ENCODE measurements around the gene CLIC1.

The CLIC1 gene

DNA sequence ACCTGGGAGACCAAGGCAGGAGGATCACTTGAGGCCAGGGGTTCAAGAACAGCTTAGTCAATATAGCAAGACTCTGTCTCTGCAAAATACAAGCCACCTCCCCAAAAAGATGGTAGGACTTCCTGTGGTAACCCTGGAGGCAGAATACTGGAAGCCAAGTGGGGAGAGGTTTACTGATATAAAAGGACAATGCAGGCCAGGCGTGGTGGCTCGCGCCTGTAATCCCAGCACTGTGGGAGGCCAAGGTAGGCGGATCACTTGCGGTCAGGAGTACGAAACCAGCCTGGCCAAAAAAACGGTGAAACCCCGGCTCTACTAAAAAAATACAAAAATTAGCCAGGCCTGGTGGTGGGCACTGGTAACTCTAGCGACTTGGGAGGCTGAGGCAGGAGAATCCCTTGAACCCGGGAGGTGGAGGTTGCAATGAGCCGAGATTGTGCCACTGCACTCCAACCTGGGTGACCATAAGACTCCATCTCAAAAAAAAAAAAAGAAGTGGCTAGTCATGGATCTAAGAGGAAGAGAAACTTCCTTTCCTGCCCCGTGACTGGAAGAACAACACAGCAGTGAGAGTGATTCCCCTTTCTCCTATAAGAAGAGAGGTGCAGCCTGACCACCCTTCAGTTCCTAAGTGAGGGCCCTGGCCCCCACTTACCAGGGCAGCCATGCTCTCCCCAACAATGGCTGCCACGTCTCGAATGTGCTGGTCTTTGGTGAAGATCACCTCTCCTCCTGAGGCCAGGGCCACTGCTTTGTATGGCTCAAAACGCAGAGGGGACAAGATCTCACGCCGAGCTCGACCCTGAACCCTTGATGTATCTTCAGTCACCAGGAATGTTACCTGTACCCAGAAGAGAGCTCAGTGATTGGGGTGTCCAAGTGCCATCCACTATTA, 32.3 kb upstream of the CLIC1 start:
- no peak for DNase-seq

DNA sequence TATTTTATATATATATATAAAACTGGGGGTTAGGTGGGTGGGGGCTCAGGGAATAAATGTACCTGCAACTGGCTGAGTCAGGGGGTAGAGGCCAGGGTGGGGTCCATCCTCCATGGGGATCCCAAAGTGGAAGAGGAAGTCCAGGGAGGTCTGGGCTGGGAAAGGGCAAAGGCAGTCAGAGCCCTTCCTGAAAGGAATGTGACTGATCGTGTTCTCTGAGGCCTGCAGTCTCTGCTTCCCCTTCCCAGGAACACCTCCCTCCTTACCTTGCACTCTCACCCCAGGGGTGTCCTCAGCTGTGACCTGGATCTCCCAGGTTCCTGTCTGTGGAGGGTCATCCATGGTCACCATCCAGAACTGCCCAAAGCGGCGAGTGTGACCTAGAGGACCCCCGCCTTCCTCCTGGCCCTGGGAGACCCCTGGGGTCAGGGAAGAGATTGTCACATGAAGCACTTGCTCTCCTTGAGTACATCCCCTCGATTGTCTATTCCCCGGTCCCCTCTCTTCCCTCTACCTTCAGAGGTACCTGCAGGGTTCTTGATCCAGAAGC, 30.8 kb upstream of the CLIC1 start:
- DNase-seq, result no peak

DNA sequence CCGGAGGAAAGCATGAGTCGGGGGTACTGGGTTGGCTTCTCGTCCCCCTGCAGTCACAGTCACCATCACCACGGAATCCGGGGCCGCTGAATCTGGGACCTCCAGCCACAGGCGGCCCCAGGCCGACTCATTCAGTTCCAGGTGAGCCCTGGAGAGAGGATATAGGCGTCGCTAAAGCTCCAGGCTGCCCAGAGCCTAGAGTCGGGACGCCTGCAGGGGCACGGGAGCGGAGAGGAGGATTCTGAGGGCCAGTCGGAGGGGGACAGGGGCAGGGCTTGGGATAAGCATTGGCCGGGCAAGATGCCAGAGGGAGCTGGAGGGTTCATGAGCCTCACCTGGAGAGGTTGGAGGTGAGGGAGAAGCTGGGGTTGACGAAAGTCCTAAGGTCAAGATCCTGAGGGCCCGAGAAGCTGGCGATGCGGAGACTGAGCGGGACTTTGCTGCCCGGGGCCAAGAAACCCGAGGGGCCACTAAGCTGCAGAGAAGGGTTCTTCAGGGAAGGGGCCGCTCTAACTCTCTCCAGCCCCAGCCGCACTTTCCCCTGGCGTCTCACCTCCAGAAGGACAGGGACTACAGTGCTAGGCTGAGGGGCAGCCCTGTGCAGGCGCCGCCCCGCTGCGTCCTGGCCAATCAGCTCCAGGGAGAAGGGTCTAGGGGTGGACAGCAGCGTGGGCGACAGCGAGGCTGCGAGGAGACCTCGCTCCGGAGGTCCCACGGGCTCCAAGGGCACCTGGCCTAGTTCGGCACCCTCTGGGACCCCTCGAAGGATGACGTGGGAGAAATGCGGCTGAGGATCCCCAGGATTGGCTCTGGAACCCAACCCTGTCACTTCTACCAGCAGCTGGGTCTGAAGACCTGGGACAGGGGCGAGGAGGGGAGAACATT, 29.8 kb upstream of the CLIC1 start:
- no peak for DNase-seq

DNA sequence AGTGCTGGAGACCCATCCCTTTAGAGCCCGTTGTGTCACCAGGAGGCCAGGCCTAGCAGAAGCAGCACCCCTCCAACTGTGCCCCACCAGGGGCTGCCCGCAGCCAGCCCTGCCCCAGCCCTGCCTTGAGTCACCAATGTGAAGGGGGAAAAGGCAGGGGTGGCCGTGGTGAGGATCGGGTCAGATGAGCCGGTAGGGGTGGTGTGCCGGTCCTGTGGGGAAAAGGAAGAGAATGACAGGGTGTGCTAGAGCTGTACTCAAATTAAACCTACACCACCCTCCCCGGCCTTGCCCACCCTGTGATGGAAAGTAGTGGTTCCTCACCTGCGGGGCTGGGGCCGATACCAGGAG, 29.2 kb upstream of the CLIC1 start:
- no peak for DNase-seq

DNA sequence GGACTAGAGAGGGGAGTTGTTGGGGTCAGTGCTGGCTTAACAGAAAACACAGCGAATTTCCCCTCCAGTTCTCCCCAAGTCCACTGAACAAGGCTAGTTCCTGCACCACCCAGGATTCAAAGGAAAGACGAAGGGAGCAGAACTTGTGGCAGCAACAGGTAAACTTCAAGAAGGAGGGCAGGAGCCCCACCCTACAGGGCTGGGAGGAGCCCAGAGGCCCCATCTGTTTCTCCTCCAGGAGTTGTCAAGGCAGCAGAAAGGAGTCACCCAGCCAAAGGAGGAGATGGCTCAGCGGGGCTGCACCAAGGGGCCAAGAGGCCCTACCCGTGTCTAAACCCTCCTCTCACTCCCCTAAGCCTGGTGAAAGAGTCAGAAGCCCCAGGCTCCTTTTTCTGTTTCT, 27.9 kb upstream of the CLIC1 start:
- DNase-seq, result no peak

DNA sequence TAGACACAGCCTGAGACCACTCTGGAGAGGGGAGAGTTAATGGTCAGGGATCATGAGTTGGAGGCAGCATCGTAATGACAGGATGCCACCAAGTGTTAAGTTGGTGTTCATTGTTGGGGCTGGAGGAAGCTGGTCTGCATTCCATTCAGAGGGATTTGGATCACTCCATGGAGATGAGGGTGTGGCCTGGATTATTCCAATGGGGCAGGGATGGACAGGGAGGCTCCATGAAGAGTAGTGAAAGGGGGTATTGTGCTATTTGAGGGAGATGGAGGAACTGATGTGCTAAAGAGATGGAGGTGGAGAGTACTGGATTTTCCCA, 27.2 kb upstream of the CLIC1 start:
- DNase-seq, result no peak

DNA sequence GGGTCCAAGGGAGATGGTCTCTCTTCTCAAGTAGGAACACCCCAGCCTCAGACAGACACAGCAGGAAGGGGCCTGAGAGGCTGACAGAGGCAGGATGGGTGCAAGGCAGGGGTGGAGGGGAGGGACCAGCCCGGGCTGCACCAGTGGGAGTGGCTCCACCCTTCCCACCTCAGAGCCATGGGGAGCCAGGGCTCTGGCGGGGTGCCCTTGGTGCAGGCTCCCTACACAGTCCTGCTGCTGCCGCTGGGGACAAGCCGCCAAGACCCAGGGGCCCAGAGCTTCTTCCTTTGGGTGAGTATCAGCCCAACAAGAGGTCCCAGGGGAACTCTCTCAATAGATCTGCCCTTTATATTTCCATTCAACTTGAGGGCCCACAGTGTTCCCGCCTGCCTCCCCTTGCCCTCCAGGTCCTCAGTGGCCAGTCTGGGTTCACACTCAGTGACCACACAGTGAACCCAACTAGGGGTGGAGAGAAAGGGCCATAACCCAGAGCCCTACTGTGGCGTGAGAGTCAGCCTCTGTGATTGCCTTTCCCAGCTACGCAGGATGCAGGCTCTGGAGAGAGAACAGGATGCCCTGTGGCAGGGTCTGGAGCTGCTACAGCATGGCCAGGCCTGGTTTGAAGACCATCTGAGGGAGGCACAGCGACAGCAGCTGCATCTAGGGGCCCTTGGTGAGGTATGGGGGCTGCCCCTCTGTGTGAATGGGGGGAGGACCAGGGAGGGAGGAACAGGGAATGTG, 26.7 kb upstream of the CLIC1 start:
- DNase-seq, result no peak

DNA sequence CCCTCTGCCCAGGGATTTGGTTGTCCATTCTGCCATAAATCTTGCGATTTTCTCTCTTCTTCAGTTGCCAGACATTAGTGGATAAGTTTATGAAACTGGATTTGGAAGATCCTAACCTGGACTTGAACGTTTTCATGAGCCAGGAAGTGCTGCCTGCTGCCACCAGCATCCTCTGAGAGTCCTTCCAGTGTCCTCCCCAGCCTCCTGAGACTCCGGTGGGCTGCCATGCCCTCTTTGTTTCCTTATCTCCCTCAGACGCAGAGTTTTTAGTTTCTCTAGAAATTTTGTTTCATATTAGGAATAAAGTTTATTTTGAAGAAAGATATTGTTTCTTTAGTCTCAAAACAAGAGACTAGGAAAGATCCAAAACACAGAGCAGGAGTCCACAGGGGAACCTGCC, 26.0 kb upstream of the CLIC1 start, which contains the start of gene SAPCD1:
SAPCD1 (plus strand) TSS at position 301 of the 400 bp plus-strand sequence. CDS start 399 bp downstream, outside the sequence.
- no peak for DNase-seq

DNA sequence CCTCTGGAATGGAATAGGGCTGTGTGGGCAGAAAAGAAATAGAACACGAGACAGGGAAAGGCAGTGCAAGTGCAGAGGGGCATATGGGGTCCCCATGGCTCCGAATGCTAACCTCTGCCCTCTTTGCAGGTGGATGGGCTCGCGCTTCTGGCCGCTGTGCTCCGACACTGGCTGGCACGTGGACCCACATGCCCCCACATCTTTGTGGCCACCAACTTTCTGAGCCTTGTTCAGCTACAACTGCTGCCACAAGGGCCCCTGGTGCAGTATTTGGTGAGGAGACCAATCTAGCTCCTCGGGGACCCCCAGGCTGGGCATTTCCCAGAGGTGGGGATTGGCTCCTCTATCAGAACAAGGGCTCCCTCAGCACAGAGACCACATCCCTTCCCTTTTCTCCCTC, 25.0 kb upstream of the CLIC1 start:
- DNase-seq, result no peak

DNA sequence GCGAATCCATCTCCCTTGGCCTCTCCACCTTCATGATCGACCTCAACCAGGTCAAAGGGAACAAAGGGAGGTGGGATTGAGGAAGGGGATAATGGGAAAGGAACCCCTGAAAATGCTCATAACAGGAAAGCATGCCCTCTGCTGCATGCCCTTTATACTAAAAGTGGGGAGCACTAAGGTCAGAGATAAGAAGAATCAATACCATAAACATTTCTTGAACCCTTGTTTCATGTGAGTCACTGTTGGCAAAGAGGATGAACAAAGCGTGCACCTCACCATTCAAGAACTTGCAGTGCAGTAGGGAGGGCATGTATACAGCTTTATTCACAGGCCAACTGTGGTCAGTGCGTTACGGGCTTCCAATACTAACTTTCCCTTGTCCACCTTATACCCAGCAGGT, 24.5 kb upstream of the CLIC1 start:
- DNase-seq, result no peak

DNA sequence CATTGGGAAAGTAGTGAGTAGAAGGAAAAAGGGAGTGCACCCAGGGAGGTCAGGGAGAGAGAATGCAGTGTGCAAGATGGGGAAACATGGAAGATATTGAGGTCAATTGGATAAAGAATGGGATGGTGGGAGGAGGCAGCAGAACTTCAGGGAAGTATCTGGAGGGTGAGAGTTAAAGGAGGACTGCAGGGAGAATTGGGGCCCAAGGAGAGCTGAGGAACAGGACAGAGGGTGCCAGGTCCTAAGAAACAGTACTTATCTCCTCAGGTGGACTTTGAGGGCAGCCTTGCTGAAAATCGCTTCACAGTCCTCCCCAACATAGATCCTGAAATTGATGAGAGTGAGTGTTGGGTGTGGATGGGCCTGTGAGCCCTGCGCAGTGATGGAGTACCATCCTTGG, 22.0 kb upstream of the CLIC1 start:
- DNase-seq, result no peak

DNA sequence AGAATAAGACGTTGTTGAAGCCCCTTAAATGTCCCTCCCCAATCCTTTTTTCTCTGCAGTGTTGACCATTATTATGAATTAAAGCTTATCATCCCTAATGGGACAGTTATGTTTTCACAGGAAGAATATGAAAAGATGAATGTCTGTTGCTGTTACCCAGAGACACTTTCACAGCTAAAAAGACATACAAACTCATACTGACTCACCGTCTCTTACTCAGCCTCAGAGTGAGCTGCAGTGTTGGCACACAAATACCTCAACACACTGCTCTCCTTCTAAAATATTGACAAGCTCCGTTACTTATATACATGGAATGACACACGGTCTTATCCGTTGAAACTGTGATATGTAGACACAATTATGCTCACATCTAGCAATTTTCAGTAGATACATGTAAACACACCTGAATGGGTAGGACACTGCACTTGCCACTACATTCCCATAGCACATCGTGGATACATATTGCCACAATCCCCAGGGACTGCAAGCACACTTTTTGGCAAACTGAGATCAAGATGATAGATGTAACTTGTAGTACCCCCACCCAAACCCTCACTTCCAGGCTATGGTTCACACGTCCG, 16.5 kb upstream of the CLIC1 start:
- no peak for DNase-seq

DNA sequence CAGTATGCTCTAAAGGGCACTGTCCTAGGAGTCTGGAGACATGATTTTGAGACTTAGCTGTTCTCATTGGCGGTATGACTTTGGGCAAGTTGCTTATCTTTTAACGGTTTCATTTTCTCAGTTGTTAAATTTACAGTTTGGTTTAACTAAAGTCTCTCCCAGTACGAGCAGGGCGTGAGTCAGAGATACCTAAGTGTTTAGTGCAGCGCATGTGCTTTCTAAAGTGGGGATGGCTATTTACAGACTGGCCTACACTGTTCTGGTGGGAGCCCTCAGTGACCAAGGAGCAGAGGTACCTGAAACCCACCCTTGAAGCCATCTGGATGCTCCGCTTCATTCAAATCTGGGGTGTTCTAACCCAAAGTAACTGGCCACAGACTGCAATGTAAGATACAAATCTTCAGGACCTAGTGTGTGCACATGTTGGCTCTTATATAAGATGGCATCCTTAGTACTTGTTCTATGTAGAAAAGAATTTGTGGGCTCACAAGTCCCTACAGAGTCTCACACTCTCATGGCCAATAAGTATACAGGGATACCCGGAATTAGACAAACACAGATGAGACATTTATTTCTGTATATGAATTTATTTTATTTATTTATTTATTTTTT, 14.2 kb upstream of the CLIC1 start:
- DNase-seq, result no peak

DNA sequence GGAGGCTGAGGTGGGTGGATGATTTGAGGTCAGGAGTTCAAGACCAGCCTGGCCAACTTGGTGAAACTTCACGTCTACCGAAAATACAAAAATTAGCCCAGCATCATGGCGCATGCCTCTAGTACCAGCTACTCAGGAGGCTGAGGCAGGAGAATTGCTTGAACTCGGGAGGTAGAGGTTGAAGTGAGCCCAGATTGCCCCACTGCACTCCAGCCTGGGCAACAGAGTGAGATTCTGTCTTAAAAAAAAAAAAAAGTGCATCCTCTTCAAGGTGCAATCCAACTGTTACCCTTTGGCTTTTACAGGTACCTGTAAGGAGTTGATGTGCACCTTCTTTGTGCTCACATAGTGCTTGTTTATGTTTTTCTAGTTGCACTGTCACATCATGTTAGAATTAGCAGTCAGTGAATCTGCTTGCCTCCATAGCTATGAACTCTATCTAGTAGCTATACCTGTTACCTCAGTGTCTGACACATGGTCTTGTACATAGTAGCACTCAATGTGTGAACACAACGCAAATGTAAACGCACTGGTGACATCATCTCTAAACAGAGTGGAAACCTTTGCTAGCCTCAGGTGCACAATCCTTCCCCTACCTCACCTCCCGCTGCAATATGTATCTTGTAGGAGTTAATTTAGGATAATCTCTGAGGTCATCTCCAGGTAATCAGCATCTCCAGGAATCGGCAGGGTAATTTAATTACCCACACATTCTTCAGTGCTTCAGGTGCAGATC, 13.1 kb upstream of the CLIC1 start:
- DNase-seq, result no peak

DNA sequence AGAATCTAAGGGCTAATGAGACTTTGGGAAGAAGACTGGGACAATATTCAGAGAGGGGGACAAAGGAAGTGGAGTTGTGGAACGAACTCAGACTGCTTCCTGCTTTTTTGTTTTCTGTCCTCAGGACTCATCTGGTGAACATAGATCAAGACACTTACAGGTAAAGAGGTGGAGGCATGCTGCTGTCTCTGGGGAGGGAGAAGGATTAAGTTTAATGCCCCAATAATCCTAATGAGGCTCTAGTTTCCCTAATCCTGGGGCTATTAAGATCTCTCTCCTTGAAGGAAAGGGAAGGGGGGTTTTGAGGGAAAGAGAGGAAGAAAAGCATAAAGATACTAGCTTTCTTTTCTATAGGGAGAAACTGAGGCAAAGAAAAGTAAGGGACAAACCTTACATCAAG, 8.1 kb upstream of the CLIC1 start:
- DNase-seq, result no peak

DNA sequence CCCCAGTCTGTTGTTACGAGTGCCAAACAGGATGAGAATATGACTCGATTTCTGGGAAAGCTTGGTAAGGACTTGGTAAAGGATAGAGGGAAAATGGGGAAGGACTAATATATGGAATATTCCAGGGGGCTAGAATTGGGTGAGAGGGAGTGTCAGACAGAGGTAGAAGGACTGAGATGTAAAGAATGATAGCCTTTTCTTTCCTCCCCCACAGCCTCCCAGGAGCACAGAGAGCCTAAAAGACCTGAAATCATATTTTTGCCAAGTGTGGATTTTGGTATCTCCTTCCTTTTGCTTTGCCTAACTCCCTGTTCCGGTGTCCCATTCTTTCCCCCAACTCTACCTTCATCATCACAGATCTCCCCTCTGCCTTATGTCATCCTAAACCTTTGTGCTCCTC, 6.6 kb upstream of the CLIC1 start:
- no peak for DNase-seq

DNA sequence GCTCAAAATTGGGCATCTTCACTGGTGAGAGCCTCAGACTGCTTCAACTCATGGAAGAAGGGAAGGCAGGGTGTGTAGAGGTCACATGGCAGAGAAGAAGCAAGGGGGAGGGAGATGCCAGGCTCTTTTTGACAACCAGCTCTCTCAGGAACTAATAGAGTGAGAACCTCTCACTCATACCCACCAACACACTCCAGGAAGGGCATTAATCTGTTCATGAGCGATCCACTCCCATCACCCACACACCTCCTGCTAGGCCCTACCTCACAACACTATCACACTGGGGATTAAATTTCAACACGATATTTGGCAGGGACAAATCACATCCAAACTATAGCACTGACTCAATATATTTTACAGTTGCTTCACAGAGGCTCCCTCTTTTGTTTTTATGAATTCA, 5.5 kb upstream of the CLIC1 start:
- no peak for DNase-seq

DNA sequence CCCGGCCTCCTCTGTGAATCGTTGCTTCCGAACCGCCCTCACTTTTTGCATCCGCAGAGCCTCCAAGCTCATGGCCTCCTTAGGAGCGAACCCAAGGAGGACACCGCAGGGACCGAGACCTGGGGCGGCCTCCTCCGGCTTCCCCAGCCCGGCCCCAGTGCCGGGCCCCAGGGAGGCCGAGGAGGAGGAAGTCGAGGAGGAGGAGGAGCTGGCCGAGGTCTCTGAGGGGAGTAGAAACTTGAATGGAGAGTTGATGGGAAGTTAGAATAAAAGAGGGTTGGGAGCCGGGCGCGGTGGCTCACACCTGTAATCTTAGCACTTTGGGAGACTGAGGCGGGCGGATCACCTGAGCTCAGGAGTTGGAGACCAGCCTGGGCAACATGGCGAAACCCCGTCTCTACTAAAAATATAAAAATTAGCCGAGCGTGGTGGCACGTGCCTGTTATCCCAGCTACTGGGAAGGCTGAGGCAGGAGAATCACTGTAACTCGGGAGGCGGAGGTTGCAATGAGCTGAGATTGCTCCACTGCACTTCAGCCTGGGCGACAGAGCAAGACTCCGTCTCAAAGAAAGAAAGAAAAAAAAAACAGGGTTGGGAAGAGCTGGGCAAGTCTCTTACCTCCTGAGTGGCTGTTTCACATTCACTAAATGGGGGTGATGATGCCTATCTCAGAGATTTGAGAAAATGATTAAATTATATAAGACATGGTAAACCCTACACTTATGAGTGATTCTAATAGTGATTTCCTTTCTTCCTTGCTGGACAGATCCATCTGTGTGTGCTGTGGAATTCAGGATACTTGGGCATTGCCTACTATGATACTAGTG, 4.3 kb upstream of the CLIC1 start:
- DNase-seq, result no peak

DNA sequence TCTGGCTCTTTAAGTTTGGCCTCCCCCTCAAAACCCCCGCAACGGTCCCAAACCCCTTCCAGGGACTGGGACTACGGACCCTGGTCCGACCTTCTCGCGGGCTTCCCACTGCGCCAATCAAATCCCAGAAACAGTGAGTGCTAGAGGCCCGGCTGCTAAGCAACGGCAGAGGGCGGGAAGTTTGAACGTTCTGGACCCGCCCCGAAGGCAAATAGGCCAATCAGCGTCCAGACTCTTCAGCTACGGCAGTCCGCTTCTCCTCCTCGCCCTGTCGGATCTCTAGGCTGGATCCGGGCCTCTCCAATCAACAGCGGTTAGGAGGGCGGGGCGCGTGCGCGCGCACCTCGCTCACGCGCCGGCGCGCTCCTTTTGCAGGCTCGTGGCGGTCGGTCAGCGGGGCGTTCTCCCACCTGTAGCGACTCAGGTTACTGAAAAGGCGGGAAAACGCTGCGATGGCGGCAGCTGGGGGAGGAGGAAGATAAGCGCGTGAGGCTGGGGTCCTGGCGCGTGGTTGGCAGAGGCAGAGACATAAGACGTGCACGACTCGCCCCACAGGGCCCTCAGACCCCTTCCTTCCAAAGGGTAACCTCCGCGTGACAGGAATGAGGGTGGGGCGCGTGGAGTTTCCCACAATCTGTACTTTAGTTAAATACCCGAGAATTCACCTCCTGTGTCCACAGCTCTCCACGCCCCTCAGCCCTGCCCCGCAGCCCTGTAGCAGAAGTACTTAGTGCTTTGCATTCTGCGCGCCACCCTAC, 3.5 kb upstream of the CLIC1 start, which contains the start of gene MSH5:
MSH5 (plus strand) TSS at position 367 of the 758 bp plus-strand sequence. CDS start 462 bp downstream, outside the sequence.
- peak; percentile 94 for DNase-seq
